HepG2 (cell line): Measurements from ENCODE around the gene HOXA10. TPM values are rescaled to one million over a fixed set of nuclear protein-coding genes. Genes with fewer than 3 reads are reported as not detected.

ENCODE experiments used
- ARNT ChIP-seq: fragments of 450-650 bp; IDR thresholded peaks from 2 replicates; pipeline ENCODE4 v1.6.1; 2017
- CHCHD3 ChIP-seq: sonication (generic); formaldehyde crosslinking; IDR thresholded peaks from 2 replicates; pipeline ENCODE4 v1.8.0; 2022; ENCODE audit warnings: mild to moderate bottlenecking, missing genetic modification reagents, moderate library complexity
- FLYWCH1 ChIP-seq: sonication (generic); formaldehyde crosslinking; IDR thresholded peaks from 2 replicates; pipeline ENCODE4 v1.8.1; 2023; ENCODE audit warnings: mild to moderate bottlenecking, missing genetic modification reagents
- GMEB1 ChIP-seq: sonication (generic); formaldehyde crosslinking; IDR thresholded peaks from 2 replicates; pipeline ENCODE4 v1.5.1; 2020; ENCODE audit warnings: missing genetic modification reagents, mild to moderate bottlenecking, borderline replicate concordance
- HMG20A ChIP-seq: IDR thresholded peaks from 2 replicates; pipeline ENCODE4 v1.6.1; 2016; ENCODE audit warnings: borderline replicate concordance
- JARID2 ChIP-seq: sonication (generic); formaldehyde crosslinking; IDR thresholded peaks from 2 replicates; pipeline ENCODE4 v1.8.1; 2023; ENCODE audit warnings: missing genetic modification reagents, inconsistent platforms; ENCODE audit not compliant: insufficient replicate concordance
- ZNF224 ChIP-seq: sonication (generic); formaldehyde crosslinking; IDR thresholded peaks from 2 replicates; pipeline ENCODE4 v1.5.0; 2020; ENCODE audit warnings: mild to moderate bottlenecking, missing genetic modification reagents
- ZNF225 ChIP-seq: sonication (generic); formaldehyde crosslinking; IDR thresholded peaks from 2 replicates; pipeline ENCODE4 v1.4.0; 2020; ENCODE audit warnings: mild to moderate bottlenecking, missing genetic modification reagents
- ZNF253 ChIP-seq: sonication (generic); formaldehyde crosslinking; IDR thresholded peaks from 2 replicates; pipeline ENCODE4 v1.8.0; 2022; ENCODE audit warnings: mild to moderate bottlenecking, missing genetic modification reagents, borderline replicate concordance
- ZNF580 ChIP-seq: IDR thresholded peaks from 2 replicates; pipeline ENCODE4 v1.6.1; 2016; ENCODE audit warnings: low read depth, borderline replicate concordance
- ZNF609 ChIP-seq: sonication (generic); formaldehyde crosslinking; IDR thresholded peaks from 2 replicates; pipeline ENCODE4 v1.4.0; 2020; ENCODE audit warnings: mild to moderate bottlenecking, missing genetic modification reagents, borderline replicate concordance
- ZNF891 ChIP-seq: sonication (generic); formaldehyde crosslinking; IDR thresholded peaks from 2 replicates; pipeline ENCODE4 v1.5.0; 2020; ENCODE audit warnings: mild to moderate bottlenecking, missing genetic modification reagents
- polyA plus RNA-seq, 8 experiments: library from polyadenylated mRNA; depleted of rRNA in 3 of 8; stranded (reverse) in 7 of 8; unstranded in 1 of 8; fragments of >200 nt; fragmentation: Illumina TruSeq in 4 of 8; extraction: Trizol in 4 of 8; gene quantifications; 2 replicates each; pipeline versions ENCODE4 v1.2.1 to v1.2.3, GENCODE V29; 2011 to 2016; ENCODE audit warnings: low read depth in 4 of 8, missing spikeins in 1 of 8, mixed read lengths in 1 of 8; ENCODE audit not compliant: insufficient read depth in 1 of 8
- total RNA-seq, 5 experiments: library from RNA; depleted of rRNA; stranded (reverse); fragments of >200 nt; fragmentation: Illumina TruSeq; extraction: Trizol; gene quantifications; 2 replicates each; pipeline ENCODE4 v1.2.3, GENCODE V29; 2016; ENCODE audit warnings: low read depth in 1 of 5
- TF ChIP-seq, protein P1 (sequence below): sonication (generic); formaldehyde crosslinking; IDR thresholded peaks from 2 replicates; pipeline ENCODE4 v1.4.0; 2020; ENCODE audit warnings: mild to moderate bottlenecking, missing genetic modification reagents
- TF ChIP-seq, protein P2 (sequence below): sonication (generic); formaldehyde crosslinking; conservative IDR thresholded peaks from 2 replicates; pipeline ENCODE4 v1.4.0; 2020; ENCODE audit warnings: missing genetic modification reagents
- TF ChIP-seq, protein P3 (sequence below): sonication (generic); formaldehyde crosslinking; IDR thresholded peaks from 2 replicates; pipeline ENCODE4 v1.8.1; 2023; ENCODE audit warnings: mild to moderate bottlenecking, moderate library complexity, missing genetic modification reagents

HOXA10 gene
- total and polyA plus RNA-seq, 2 of the 13 experiments (the other 11 are each of a cell fraction or from before 2014, with no cell fraction given): not detected

DNA sequence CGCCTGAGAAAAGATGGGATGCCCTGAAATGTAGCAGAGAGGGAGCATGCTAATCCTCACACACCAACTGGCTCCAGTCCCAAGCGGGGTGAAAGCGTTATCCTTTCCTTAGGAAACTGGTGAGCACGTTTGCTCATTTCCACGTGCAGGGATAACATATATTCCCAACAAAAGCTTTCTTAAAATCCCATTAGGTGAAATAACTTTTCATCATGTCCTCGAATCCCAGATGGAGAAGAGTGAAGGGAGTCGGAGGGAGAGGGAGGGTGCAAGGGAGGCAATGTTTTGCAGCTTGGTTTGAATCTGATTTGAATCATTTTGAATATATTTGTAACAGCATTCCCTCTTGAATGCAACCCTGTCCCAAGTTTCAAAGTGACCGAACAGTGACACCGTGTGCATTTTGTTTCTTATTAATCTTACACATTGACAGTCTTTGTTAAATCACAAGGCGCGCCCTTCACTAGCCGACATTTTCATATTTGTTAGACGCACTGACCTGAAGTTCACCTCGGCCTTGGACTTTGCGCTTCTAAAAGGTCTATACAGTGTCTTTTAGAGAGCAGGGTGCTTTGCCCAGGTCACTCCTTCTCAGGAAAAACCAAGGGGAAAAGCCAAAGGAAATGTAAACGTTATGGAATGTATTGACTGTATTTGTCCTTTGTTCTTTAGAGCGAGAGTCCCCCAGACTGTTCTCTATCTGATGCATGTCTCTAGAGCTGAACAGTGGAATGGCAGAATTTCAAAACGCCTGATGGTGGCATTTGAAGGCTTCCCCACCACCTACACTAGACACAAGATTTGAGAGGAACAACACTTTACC, 40.5 kb downstream of the HOXA10 start (continued):
- no peak for TF ChIP-seq GMEB1 (CRISPR knock-in tag)
- TF ChIP-seq HMG20A (CRISPR knock-in tag): peak; percentile 79; the same call in 1 of the 2 replicates
- TF ChIP-seq, protein P1, sequence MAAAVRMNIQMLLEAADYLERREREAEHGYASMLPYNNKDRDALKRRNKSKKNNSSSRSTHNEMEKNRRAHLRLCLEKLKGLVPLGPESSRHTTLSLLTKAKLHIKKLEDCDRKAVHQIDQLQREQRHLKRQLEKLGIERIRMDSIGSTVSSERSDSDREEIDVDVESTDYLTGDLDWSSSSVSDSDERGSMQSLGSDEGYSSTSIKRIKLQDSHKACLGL: no peak
- no peak for TF ChIP-seq ZNF225 (CRISPR knock-in tag)
- TF ChIP-seq CHCHD3 (CRISPR knock-in tag): no peak
- TF ChIP-seq ARNT: no peak
- TF ChIP-seq, protein P2, sequence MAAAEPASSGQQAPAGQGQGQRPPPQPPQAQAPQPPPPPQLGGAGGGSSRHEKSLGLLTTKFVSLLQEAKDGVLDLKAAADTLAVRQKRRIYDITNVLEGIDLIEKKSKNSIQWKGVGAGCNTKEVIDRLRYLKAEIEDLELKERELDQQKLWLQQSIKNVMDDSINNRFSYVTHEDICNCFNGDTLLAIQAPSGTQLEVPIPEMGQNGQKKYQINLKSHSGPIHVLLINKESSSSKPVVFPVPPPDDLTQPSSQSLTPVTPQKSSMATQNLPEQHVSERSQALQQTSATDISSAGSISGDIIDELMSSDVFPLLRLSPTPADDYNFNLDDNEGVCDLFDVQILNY (CRISPR knock-in tag): no peak
- TF ChIP-seq, protein P3, sequence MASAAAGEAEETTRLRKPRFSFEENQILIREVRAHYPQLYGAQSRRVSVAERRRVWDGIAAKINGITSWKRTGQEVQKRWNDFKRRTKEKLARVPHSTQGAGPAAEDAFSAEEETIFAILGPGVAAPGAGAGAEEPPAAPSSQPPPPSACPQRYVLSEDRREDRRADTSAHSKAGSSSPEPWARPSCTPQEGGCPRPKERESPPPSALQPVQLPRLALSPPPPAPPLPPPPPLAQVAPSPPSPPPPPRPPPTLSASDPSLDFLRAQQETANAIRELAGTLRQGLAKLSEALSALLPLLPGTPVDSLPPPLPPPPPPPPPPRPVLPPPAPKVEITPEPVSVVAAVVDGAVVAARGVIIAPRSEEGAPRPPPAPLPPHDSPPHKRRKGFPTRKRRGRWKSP (CRISPR knock-in tag): no peak
- TF ChIP-seq ZNF253 (CRISPR knock-in tag): no peak
- no peak for TF ChIP-seq ZNF891
- no peak for TF ChIP-seq ZNF580 (CRISPR knock-in tag)
- TF ChIP-seq FLYWCH1: no peak
- TF ChIP-seq ZNF609 (CRISPR knock-in tag): no peak
- no peak for TF ChIP-seq ZNF224 (CRISPR knock-in tag)
- no peak for TF ChIP-seq JARID2
